ENCODE measurements around the gene IL12RB2.

IL12RB2 gene

GRCh38 chr1:67377253-67377652, 69.6 kb downstream of the IL12RB2 start:
- TF ChIP-seq GATA3 (IDR thresholded peaks at IDR 0.05; ENCODE audit: low read depth, low read length) = no peak

GRCh38 chr1:67381154-67381553, 73.5 kb downstream of the IL12RB2 start:
- TF ChIP-seq GATA3 (IDR thresholded peaks at IDR 0.05; ENCODE audit: low read depth, low read length) (no peak), GATA2 (IDR thresholded peaks at IDR 0.05; ENCODE audit: low read depth, low read length) (no peak)

- no peak for TF ChIP-seq GATA3 (IDR thresholded peaks at IDR 0.05; ENCODE audit: low read depth, low read length)
- TF ChIP-seq GATA2 (IDR thresholded peaks at IDR 0.05; ENCODE audit: low read depth, low read length) = no peak
These were observed 74.6 kb downstream of the IL12RB2 start for GRCh38 chr1:67382292-67382691.

GRCh38 chr1:67383999-67384638, 76.4 kb downstream of the IL12RB2 start:
- no peak for TF ChIP-seq GATA2 (IDR thresholded peaks at IDR 0.05; ENCODE audit: low read depth, low read length)
- no peak for TF ChIP-seq GATA3 (IDR thresholded peaks at IDR 0.05; ENCODE audit: low read depth, low read length)

- TF ChIP-seq GATA3 (IDR thresholded peaks at IDR 0.05; ENCODE audit: low read depth, low read length) = no peak
- no peak for TF ChIP-seq GATA2 (IDR thresholded peaks at IDR 0.05; ENCODE audit: low read depth, low read length)
These were observed 82.6 kb downstream of the IL12RB2 start for GRCh38 chr1:67390041-67390887.

GRCh38 chr1:67393240-67393639, 85.6 kb downstream of the IL12RB2 start:
- no peak for TF ChIP-seq GATA3 (IDR thresholded peaks at IDR 0.05; ENCODE audit: low read depth, low read length)
- no peak for TF ChIP-seq GATA2 (IDR thresholded peaks at IDR 0.05; ENCODE audit: low read depth, low read length)

GRCh38 chr1:67393737-67394136, 86.1 kb downstream of the IL12RB2 start:
- TF ChIP-seq GATA3 (IDR thresholded peaks at IDR 0.05; ENCODE audit: low read depth, low read length) (no peak), GATA2 (IDR thresholded peaks at IDR 0.05; ENCODE audit: low read depth, low read length) (no peak)

GRCh38 chr1:67394548-67394947, 86.9 kb downstream of the IL12RB2 start:
- TF ChIP-seq GATA2 (IDR thresholded peaks at IDR 0.05; ENCODE audit: low read depth, low read length) (no peak), GATA3 (IDR thresholded peaks at IDR 0.05; ENCODE audit: low read depth, low read length) (no peak)

GRCh38 chr1:67399199-67399993, 91.7 kb downstream of the IL12RB2 start:
- TF ChIP-seq GATA3 (IDR thresholded peaks at IDR 0.05; ENCODE audit: low read depth, low read length) = no peak
- TF ChIP-seq GATA2 (IDR thresholded peaks at IDR 0.05; ENCODE audit: low read depth, low read length) = no peak

- TF ChIP-seq GATA3 (IDR thresholded peaks at IDR 0.05; ENCODE audit: low read depth, low read length) = no peak
- no peak for TF ChIP-seq GATA2 (IDR thresholded peaks at IDR 0.05; ENCODE audit: low read depth, low read length)
These were observed 93.8 kb downstream of the IL12RB2 start for GRCh38 chr1:67401443-67401842.

GRCh38 chr1:67404212-67404620, 96.5 kb downstream of the IL12RB2 start:
- TF ChIP-seq GATA2 (IDR thresholded peaks at IDR 0.05; ENCODE audit: low read depth, low read length) (no peak), GATA3 (IDR thresholded peaks at IDR 0.05; ENCODE audit: low read depth, low read length) (no peak)

GRCh38 chr1:67405473-67406245, 98.0 kb downstream of the IL12RB2 start:
- TF ChIP-seq GATA2 (IDR thresholded peaks at IDR 0.05; ENCODE audit: low read depth, low read length) = no peak
- TF ChIP-seq GATA3 (IDR thresholded peaks at IDR 0.05; ENCODE audit: low read depth, low read length) = no peak

- TF ChIP-seq GATA2 (IDR thresholded peaks at IDR 0.05; ENCODE audit: low read depth, low read length) (no peak), GATA3 (IDR thresholded peaks at IDR 0.05; ENCODE audit: low read depth, low read length) (no peak)
These were observed 99.8 kb downstream of the IL12RB2 start for GRCh38 chr1:67407498-67407897.

- no peak for TF ChIP-seq GATA3 (IDR thresholded peaks at IDR 0.05; ENCODE audit: low read depth, low read length)
These were observed 100.5 kb downstream of the IL12RB2 start for GRCh38 chr1:67408148-67408547.
